Omental fat pad (tissue), 4 donors: ENCODE measurements around the gene MRPS24. TPM values are rescaled to one million over a fixed set of nuclear protein-coding genes. Genes with fewer than 3 reads are reported as not detected.

ENCODE experiments used
- ATAC-seq: fragments of 150-250 bp; one replicate; pipeline ENCODE4 v1.9.1; 2016; ENCODE audit warnings: mild to moderate bottlenecking, moderate library complexity; ENCODE audit not compliant: low FRiP score
- DNase-seq: peaks from one replicate; pipeline ENCODE4 v3.0.0-alpha.2; 2019; ENCODE audit warnings: low spot score
- total RNA-seq, 4 donors: library from RNA; depleted of rRNA; stranded (reverse); fragments of >200 nt; gene quantifications; one replicate each; pipeline ENCODE4 v1.1.0, GENCODE V29; 2016
- TF ChIP-seq, protein P1 (sequence below), 3 donors: fragments of 450-650 bp; IDR thresholded peaks; one replicate each; pipeline ENCODE4 v1.5.1; 2016 to 2017; ENCODE audit warnings: antibody characterized with exemption in 3 of 3, mild to moderate bottlenecking in 3 of 3, moderate library complexity in 2 of 3

Gene MRPS24
- total RNA-seq, 4 donors from 2014 or later = 69.8 to 109 (median 82.6) TPM

DNA sequence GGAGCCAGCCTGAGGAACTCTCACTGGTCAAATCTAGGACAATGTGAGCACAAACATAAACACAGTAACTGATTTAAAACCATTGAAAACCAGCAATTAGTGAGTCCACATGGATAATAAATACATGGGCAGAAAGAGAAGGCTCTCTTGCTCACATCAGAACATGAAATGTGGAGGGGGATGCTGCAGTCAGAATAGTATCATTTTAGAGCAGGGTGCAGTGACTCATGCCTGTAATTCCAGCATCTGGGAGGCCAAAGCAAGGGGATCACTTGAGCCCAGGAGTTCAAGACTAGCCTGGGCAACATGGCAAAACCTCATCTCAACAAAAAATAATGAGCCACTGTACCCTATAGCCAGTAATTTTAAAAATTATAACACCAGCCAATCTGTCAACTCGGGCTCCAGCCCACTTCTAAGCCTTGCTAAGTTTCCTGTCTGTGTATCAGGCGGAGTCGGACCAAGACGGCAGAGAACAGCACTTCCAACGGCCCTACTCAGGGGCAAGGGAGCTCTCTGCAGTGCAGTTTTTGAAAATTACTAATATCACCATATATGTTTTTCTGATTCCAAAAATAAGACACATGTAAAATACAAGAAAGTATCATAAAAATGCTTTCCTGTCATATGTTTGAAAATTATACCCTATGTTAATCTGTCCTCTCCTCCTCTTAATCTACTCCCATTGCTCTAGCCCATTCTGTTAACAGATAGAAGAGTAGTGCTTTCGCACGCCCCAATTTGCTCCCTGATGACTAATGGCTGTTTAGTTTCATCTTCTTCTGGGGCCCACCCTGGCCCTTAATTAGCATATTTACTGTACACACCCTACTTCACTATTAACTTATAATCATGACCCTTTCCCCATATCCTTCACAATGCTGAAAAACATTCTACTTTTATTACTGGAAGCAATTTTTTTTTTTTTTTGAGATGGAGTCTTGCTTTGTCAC lies 20.0 kb upstream of the MRPS24 start:
- no peak for DNase-seq
- no peak for ATAC-seq
- TF ChIP-seq, protein P1, sequence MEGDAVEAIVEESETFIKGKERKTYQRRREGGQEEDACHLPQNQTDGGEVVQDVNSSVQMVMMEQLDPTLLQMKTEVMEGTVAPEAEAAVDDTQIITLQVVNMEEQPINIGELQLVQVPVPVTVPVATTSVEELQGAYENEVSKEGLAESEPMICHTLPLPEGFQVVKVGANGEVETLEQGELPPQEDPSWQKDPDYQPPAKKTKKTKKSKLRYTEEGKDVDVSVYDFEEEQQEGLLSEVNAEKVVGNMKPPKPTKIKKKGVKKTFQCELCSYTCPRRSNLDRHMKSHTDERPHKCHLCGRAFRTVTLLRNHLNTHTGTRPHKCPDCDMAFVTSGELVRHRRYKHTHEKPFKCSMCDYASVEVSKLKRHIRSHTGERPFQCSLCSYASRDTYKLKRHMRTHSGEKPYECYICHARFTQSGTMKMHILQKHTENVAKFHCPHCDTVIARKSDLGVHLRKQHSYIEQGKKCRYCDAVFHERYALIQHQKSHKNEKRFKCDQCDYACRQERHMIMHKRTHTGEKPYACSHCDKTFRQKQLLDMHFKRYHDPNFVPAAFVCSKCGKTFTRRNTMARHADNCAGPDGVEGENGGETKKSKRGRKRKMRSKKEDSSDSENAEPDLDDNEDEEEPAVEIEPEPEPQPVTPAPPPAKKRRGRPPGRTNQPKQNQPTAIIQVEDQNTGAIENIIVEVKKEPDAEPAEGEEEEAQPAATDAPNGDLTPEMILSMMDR (IDR thresholded peaks at IDR 0.05) = no peak

DNA sequence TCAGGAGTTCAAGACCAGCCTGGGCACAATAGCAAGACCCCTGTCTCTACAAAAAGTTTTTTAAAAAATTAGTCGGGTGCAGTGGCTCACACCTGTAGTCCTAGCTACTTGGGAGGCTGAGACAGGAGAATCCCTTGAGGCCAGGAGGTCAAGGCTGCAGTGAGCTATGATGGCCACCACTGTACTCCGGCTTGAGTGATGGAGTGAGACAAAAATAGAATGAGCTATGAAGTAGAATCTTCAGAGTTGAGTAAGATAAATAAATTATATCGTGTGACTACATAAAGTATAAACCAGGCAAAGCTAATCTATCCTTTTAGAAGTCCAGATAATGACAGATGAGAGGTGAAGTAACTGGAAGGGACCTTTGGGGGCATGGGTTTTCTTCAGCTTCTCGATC lies 15.3 kb upstream of the MRPS24 start:
- TF ChIP-seq, protein P1 (IDR thresholded peaks at IDR 0.05) = no peak
- DNase-seq = no peak
- no peak for ATAC-seq

DNA sequence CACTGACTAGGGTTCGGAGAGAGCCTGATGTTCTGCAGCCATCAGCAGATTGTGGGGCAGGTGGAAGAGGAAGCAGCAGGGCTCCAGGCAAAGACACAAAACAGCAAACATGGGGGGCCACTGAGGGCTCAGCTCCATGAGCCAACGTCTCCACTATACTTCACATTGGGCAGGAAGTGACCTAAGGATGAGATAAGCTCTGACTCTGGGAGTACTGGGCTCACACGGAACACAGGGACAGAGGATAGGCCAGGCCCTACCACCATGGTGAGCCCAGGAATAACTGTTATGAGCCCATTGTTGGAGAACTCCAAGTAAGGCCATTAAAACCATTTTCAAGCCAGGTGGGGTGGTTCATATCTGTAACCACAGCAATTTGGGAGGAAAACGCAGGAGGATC lies 14.9 kb upstream of the MRPS24 start:
- TF ChIP-seq, protein P1 (IDR thresholded peaks at IDR 0.05) = no peak
- ATAC-seq = no peak
- no peak for DNase-seq

DNA sequence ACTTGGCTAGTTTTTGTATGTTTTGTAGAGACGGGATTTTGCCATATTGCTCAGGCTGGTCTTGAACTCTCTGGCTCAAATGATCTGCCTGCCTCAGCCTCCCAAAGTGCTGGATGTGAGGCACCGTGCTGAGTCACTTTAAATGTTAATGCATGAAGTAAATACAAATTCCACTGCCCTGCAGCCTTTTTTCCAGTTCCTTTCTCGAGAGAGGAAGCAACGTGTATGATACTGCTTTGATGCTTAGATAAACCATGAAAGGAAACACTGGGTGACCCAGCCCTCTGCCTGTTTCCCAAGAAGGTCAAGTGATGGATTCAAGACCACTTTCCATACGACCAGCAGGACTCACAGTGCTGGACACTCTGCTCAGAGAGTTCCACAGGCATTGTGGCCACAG lies 11.3 kb upstream of the MRPS24 start:
- TF ChIP-seq, protein P1 (IDR thresholded peaks at IDR 0.05) = no peak
- ATAC-seq = no peak
- DNase-seq = no peak

DNA sequence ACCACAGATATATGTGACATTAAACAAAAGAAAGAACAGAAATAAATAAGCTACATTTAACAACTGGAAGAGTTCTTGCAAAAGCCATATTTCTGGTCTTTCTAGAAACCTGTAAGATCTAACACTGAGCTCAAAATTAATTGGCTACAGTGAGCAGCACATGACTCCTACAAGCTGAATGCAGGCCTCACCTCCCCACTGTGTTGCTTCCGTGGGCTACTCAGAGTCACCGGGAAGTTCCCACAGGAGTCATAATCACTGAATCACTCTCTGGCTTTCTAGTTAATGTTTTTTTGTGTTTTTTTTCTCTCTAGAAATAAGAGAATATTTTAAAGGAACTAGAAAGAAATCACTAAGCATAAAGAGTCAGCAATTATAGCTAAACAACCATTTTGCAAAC lies 10.2 kb upstream of the MRPS24 start:
- ATAC-seq (no peak), DNase-seq (no peak)
- TF ChIP-seq, protein P1 (IDR thresholded peaks at IDR 0.05) = no peak

DNA sequence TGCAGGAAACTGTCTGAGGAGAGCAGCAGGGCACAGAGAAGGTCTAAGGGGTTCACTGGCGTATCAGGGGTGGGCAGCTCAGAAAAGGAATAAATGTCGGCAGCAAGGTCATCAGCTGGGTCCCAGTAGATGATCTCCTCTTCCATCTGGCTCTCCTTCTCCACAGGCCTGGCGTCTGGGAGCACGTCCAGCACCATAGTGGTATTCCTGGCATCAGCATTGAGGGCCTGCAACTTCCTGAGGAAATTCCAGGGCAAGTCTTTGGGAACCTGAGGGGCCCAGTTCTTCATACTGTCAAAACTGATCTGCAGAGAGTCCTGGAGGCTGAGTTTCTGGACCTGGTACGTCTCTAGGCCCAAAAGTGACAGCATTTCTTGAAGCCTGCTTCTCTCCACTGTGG lies 9.6 kb upstream of the MRPS24 start:
- DNase-seq (no peak), ATAC-seq (no peak)
- TF ChIP-seq, protein P1 (IDR thresholded peaks at IDR 0.05) = no peak
